GM23338 (cell line): Measurements from ENCODE around the gene AHNAK. TPM values are rescaled to one million over a fixed set of nuclear protein-coding genes. Genes with fewer than 3 reads are reported as not detected.

ENCODE experiments used
- ATAC-seq: fragments of 200-7000 bp; cut with Tn5 transposase; 3 replicates; pipeline ENCODE4 v1.9.1; 2020
- DNase-seq: peaks from one replicate; pipeline ENCODE4 v3.0.0-alpha.2; 2015; ENCODE audit warnings: low spot score
- H2AFZ ChIP-seq: fragments of 200-600 bp; sonication (generic); 2 replicates; pipeline ENCODE4 v1.8.0; 2016; ENCODE audit warnings: antibody characterized with exemption, mild to moderate bottlenecking, moderate library complexity
- H3F3A ChIP-seq: fragments of 200-600 bp; sonication (generic); replicated peaks from 2 replicates; pipeline ENCODE4 v1.8.0; 2017; ENCODE audit warnings: antibody characterized with exemption, mixed run types, low read depth
- H3K27ac ChIP-seq: fragments of 200-600 bp; sonication (generic); 2 replicates; pipeline ENCODE4 v1.6.1; 2016; ENCODE audit warnings: low read depth
- H3K27me3 ChIP-seq: fragments of 200-600 bp; sonication (generic); 2 replicates; pipeline ENCODE4 v1.8.0; 2016; ENCODE audit warnings: mild to moderate bottlenecking, mixed run types, moderate library complexity; ENCODE audit not compliant: insufficient read depth
- H3K36me3 ChIP-seq: fragments of 200-600 bp; sonication (generic); 2 replicates; pipeline ENCODE4 v1.8.0; 2016; ENCODE audit warnings: mild to moderate bottlenecking; ENCODE audit not compliant: insufficient read depth
- H3K4me1 ChIP-seq: fragments of 200-600 bp; sonication (generic); 2 replicates; pipeline ENCODE4 v1.8.0; 2016; ENCODE audit warnings: mild to moderate bottlenecking, moderate library complexity; ENCODE audit not compliant: insufficient read depth
- H3K4me2 ChIP-seq: fragments of 200-600 bp; sonication (generic); 2 replicates; pipeline ENCODE4 v1.7.1; 2017; ENCODE audit warnings: mixed run types
- H3K4me3 ChIP-seq: fragments of 200-600 bp; sonication (generic); 2 replicates; pipeline ENCODE4 v1.6.1; 2016; ENCODE audit warnings: mixed run types
- H3K79me2 ChIP-seq: fragments of 200-600 bp; sonication (generic); replicated peaks from 2 replicates; pipeline ENCODE4 v1.8.0; 2017; ENCODE audit warnings: mild to moderate bottlenecking; ENCODE audit not compliant: insufficient read depth
- H3K9me2 ChIP-seq: fragments of 200-600 bp; sonication (generic); 2 replicates; pipeline ENCODE4 v1.8.0; 2017; ENCODE audit not compliant: insufficient read depth
- H4K20me1 ChIP-seq: fragments of 200-600 bp; sonication (generic); replicated peaks from 2 replicates; pipeline ENCODE4 v1.8.0; 2017; ENCODE audit warnings: mild to moderate bottlenecking; ENCODE audit not compliant: insufficient read depth
- H3K27ac Mint-ChIP-seq: 2 replicates; pipeline ENCODE4 v1.8.0; 2020; ENCODE audit warnings: inconsistent platforms, mild to moderate bottlenecking, moderate library complexity, mixed read lengths
- H3K27me3 Mint-ChIP-seq: 3 replicates; pipeline ENCODE4 v1.8.0; 2022; ENCODE audit warnings: low read depth, mild to moderate bottlenecking, moderate library complexity, mixed read lengths, inconsistent platforms; ENCODE audit not compliant: insufficient read depth, poor library complexity
- H3K36me3 Mint-ChIP-seq: 3 replicates; pipeline ENCODE4 v1.8.0; 2021; ENCODE audit warnings: low read depth, mild to moderate bottlenecking, inconsistent platforms, moderate library complexity, mixed read lengths
- H3K4me1 Mint-ChIP-seq: 3 replicates; pipeline ENCODE4 v1.8.0; 2020; ENCODE audit warnings: mild to moderate bottlenecking, inconsistent platforms, mixed read lengths
- H3K4me3 Mint-ChIP-seq: 3 replicates; pipeline ENCODE4 v1.8.0; 2021; ENCODE audit warnings: moderate library complexity, mild to moderate bottlenecking, inconsistent platforms, mixed read lengths
- H3K9me3 Mint-ChIP-seq: 3 replicates; pipeline ENCODE4 v1.8.0; 2020; ENCODE audit warnings: moderate library complexity, mild to moderate bottlenecking, inconsistent platforms, mixed read lengths
- CREB1 ChIP-seq: fragments of 250-450 bp; sonication (Bioruptor Pico); IDR thresholded peaks from 2 replicates; pipeline ENCODE4 v1.5.0; 2020; ENCODE audit warnings: low read depth, mild to moderate bottlenecking, moderate library complexity
- CTCF ChIP-seq, 2 experiments: fragments of 200-600 bp in 1 of 2; sonication (generic) in 1 of 2; conservative IDR thresholded peaks; 2 replicates each; pipeline versions ENCODE4 v1.5.1 to v1.6.1; 2016 to 2017; ENCODE audit warnings: antibody characterized with exemption in 2 of 2, low read depth in 2 of 2, mild to moderate bottlenecking in 2 of 2, moderate library complexity in 1 of 2
- ETS1 ChIP-seq: IDR thresholded peaks from 2 replicates; pipeline ENCODE4 v1.6.1; 2016; ENCODE audit warnings: antibody characterized with exemption
- EZH2 ChIP-seq: fragments of 200-600 bp; sonication (generic); IDR thresholded peaks from one replicate; pipeline ENCODE4 v1.8.0; 2017; ENCODE audit warnings: antibody characterized with exemption, mild to moderate bottlenecking, low read depth; ENCODE audit not compliant: unreplicated experiment
- EZH2phosphoT487 ChIP-seq: fragments of 200-600 bp; sonication (generic); IDR thresholded peaks from one replicate; pipeline ENCODE4 v1.8.1; 2018; ENCODE audit warnings: antibody characterized with exemption; ENCODE audit not compliant: unreplicated experiment
- JUNB ChIP-seq: IDR thresholded peaks from one replicate; pipeline ENCODE4 v1.6.1; 2016; ENCODE audit warnings: antibody characterized with exemption; ENCODE audit not compliant: unreplicated experiment
- NANOG ChIP-seq: IDR thresholded peaks from 2 replicates; pipeline ENCODE4 v1.6.1; 2016; ENCODE audit warnings: antibody characterized with exemption, borderline replicate concordance
- POLR2AphosphoS5 ChIP-seq: IDR thresholded peaks from 2 replicates; pipeline ENCODE4 v1.6.1; 2016; ENCODE audit warnings: antibody characterized with exemption, low read depth
- REST ChIP-seq: IDR thresholded peaks from one replicate; pipeline ENCODE4 v1.6.1; 2018; ENCODE audit warnings: antibody characterized with exemption; ENCODE audit not compliant: unreplicated experiment
- STAT1 ChIP-seq: IDR thresholded peaks from one replicate; pipeline ENCODE4 v1.6.1; 2016; ENCODE audit warnings: antibody characterized with exemption; ENCODE audit not compliant: unreplicated experiment
- ZNF114 ChIP-seq: fragments of 250-450 bp; sonication (Bioruptor Pico); IDR thresholded peaks from 2 replicates; pipeline ENCODE4 v1.5.0; 2020; ENCODE audit warnings: mild to moderate bottlenecking, moderate library complexity
- ZNF331 ChIP-seq: fragments of 250-450 bp; sonication (Bioruptor Pico); IDR thresholded peaks from 2 replicates; pipeline ENCODE4 v1.5.0; 2020; ENCODE audit warnings: low read depth, mild to moderate bottlenecking, moderate library complexity
- ZNF462 ChIP-seq: fragments of 250-450 bp; sonication (Bioruptor Pico); IDR thresholded peaks from 2 replicates; pipeline ENCODE4 v1.5.0; 2020; ENCODE audit warnings: mild to moderate bottlenecking, moderate library complexity
- polyA plus RNA-seq: library from polyadenylated mRNA; unstranded; fragments of >200 nt; fragmentation: Nextera tagmentation; extraction: Ambion mirVana; gene quantifications from 2 replicates; pipeline ENCODE4 v1.2.1, GENCODE V29; 2016
- total RNA-seq: library from RNA; depleted of rRNA; stranded (reverse); fragments of >200 nt; shearing (Covaris generic); gene quantifications from 2 replicates; pipeline ENCODE4 v1.2.3, GENCODE V29; 2014

The AHNAK gene
- total and polyA plus RNA-seq, 2 experiments from 2014 or later = 0.91 to 2.1 TPM

GRCh38 chr11:62482753-62483152 is 63.9 kb downstream of the AHNAK start:
- no peak overlapping the region for H3K27ac ChIP-seq
- no peaks in the 10 kb centered on the region for H3K36me3 ChIP-seq
- Mint-ChIP-seq H3K4me3 (no peak overlapping the region), H3K9me3 (no peaks in the 10 kb centered on the region; the same call in 2 of the 3 replicates), H3K27me3 (peaks cover 8% of the 10 kb centered on the region), H3K27ac (no peak overlapping the region), H3K4me1 (peaks cover 8% of the 10 kb centered on the region), H3K36me3 (no peaks in the 10 kb centered on the region; the same call in 2 of the 3 replicates)
- no peak for TF ChIP-seq EZH2
- TF ChIP-seq EZH2phosphoT487 = no peak
- TF ChIP-seq CREB1 (CRISPR knock-in tag) = no peak
- TF ChIP-seq ZNF114 (CRISPR knock-in tag) = no peak
- no peak for TF ChIP-seq POLR2AphosphoS5
- TF ChIP-seq ZNF331 = no peak
- TF ChIP-seq JUNB = no peak
- TF ChIP-seq NANOG = no peak
- TF ChIP-seq REST = no peak
- TF ChIP-seq ZNF462 (CRISPR knock-in tag) = no peak
- no peak for TF ChIP-seq CTCF (conservative IDR thresholded peaks at IDR 0.05; ENCODE audit: low read depth in 2 of 2)
- no peak for TF ChIP-seq ETS1
- no peak for TF ChIP-seq STAT1
- no peaks in the 10 kb centered on the region for H3F3A ChIP-seq
- ATAC-seq (no peak), DNase-seq (no peak)
- H2AFZ ChIP-seq = no peak overlapping the region
- no peaks in the 10 kb centered on the region for H3K9me2 ChIP-seq
- no peaks in the 10 kb centered on the region for H3K4me1 ChIP-seq
- no peak overlapping the region for H3K4me3 ChIP-seq
- H3K4me2 ChIP-seq = no peak overlapping the region
- no peaks in the 10 kb centered on the region for H3K79me2 ChIP-seq
- H3K27me3 ChIP-seq = no peaks in the 10 kb centered on the region
- no peaks in the 10 kb centered on the region for H4K20me1 ChIP-seq
